RPMI7951 (cell line): ENCODE results near the gene LENG1. TPM values are rescaled to one million over a fixed set of nuclear protein-coding genes. Genes with fewer than 3 reads are reported as not detected.

Source experiments
- DNase-seq: peaks from one replicate; pipeline ENCODE4 v3.0.0-alpha.2; 2012; ENCODE audit warnings: low read depth
- total RNA-seq: library from RNA; depleted of rRNA; stranded (reverse); fragments of >200 nt; shearing (Covaris generic); gene quantifications from 2 replicates; pipeline ENCODE4 v1.2.3, GENCODE V29; 2014; rRNA removed

Gene LENG1
- total RNA-seq, 1 experiment from 2014 or later: 13.1 TPM

GRCh38 chr19:54109651-54110050, 49.9 kb downstream of the LENG1 start:
- DNase-seq: no peak

GRCh38 chr19:54108496-54108895, 51.0 kb downstream of the LENG1 start:
- DNase-seq: no peak

- DNase-seq: no peak
These were observed 51.5 kb downstream of the LENG1 start for GRCh38 chr19:54107876-54108490.

- no peak for DNase-seq
These were observed 52.8 kb downstream of the LENG1 start for GRCh38 chr19:54106716-54107115.

GRCh38 chr19:54105796-54106195, 53.7 kb downstream of the LENG1 start:
- no peak for DNase-seq

Other genes starting within 250 kb of the LENG1 start
- gene CACNG8, start 196.8 kb downstream of the LENG1 start, total RNA-seq: under 0.01 and 0.10 TPM in 2 replicates
- gene CACNG6, start 168.1 kb downstream of the LENG1 start, total RNA-seq: 0.10 TPM in 1 of 2 replicates, not detected in the other
- 0.29 TPM in 1 of 2 replicates, not detected in the other for gene VSTM1, start 95.8 kb downstream of the LENG1 start, total RNA-seq
- gene TARM1, start 78.4 kb downstream of the LENG1 start, total RNA-seq: not detected in 2 replicates
- 0.12 TPM in 1 of 2 replicates, not detected in the other for gene OSCAR, start 58.9 kb downstream of the LENG1 start, total RNA-seq
- gene NDUFA3, start 56.9 kb downstream of the LENG1 start, total RNA-seq: 45.4 and 59.8 TPM in 2 replicates
- gene TFPT, start 44.1 kb downstream of the LENG1 start, total RNA-seq: 50.2 and 66.2 TPM in 2 replicates
- gene PRPF31, start 44.0 kb downstream of the LENG1 start, total RNA-seq: 51.8 and 71.3 TPM in 2 replicates
- gene CNOT3, start 22.0 kb downstream of the LENG1 start, total RNA-seq: 9.6 and 12.3 TPM in 2 replicates
- 3.8 TPM in 1 of 2 replicates, not detected in the other for gene TMC4, start 13.4 kb upstream of the LENG1 start, total RNA-seq
- gene MBOAT7, start 29.9 kb upstream of the LENG1 start, total RNA-seq: 174 and 183 TPM in 2 replicates
- gene TSEN34, start 31.6 kb upstream of the LENG1 start, total RNA-seq: 125 and 166 TPM in 2 replicates
- 1,692 and 2,035 TPM in 2 replicates for gene RPS9, start 41.1 kb upstream of the LENG1 start, total RNA-seq
- not detected in 2 replicates for gene LILRB3, start 63.3 kb upstream of the LENG1 start, total RNA-seq
- not detected in 2 replicates for gene LILRA6, start 83.1 kb upstream of the LENG1 start, total RNA-seq
- not detected in 2 replicates for gene LILRB5, start 97.6 kb upstream of the LENG1 start, total RNA-seq
- gene LILRB2, start 121.4 kb upstream of the LENG1 start, total RNA-seq: not detected in 2 replicates
- gene LILRA5, start 153.4 kb upstream of the LENG1 start, total RNA-seq: not detected in 2 replicates
- not detected in 2 replicates for gene LILRA4, start 179.4 kb upstream of the LENG1 start, total RNA-seq
- gene LAIR1, start 205.2 kb upstream of the LENG1 start, total RNA-seq: 0.12 TPM in 1 of 2 replicates, not detected in the other